Stomach (tissue), 19 donors: Measurements from ENCODE around the gene COX14. TPM values are rescaled to one million over a fixed set of nuclear protein-coding genes. Genes with fewer than 3 reads are reported as not detected.
A peak's percentile ranks its signal among the peaks of the same experiment; 100 is the strongest.

Source experiments
- DNase-seq, 2 donors: peaks; one replicate each; pipeline versions ENCODE4 v3.0.0 to v3.0.0-alpha.2; 2013 to 2019
- H3K27ac ChIP-seq, 5 donors: fragments of 200-600 bp in 4 of 5; sonication (generic) in 4 of 5; one replicate each; pipeline ENCODE4 v1.5.1; 2013 to 2019; ENCODE audit warnings: mild to moderate bottlenecking in 1 of 5, moderate library complexity in 1 of 5
- H3K27me3 ChIP-seq, 3 donors: fragments of 200-600 bp; sonication (generic); one replicate each; pipeline ENCODE4 v1.5.1; 2017 to 2019; ENCODE audit warnings: mixed run types in 1 of 3
- H3K36me3 ChIP-seq, 4 donors: fragments of 200-600 bp; sonication (generic); 1 replicate in 3 of 4; 2 replicates in 1 of 4; pipeline ENCODE4 v1.5.1; 2016 to 2019
- H3K4me1 ChIP-seq, 4 donors: fragments of 200-600 bp; sonication (generic); one replicate each; pipeline ENCODE4 v1.5.1; 2016 to 2019
- H3K4me3 ChIP-seq, 4 donors: fragments of 200-600 bp; sonication (generic) in 3 of 4; one replicate each; pipeline ENCODE4 v1.5.1; 2016 to 2019; ENCODE audit warnings: mild to moderate bottlenecking in 1 of 4
- H3K9me3 ChIP-seq, 4 donors: fragments of 200-600 bp; sonication (generic); one replicate each; pipeline ENCODE4 v1.5.1; 2016 to 2019
- EP300 ChIP-seq: sonication (generic); formaldehyde crosslinking; IDR thresholded peaks from one replicate; pipeline ENCODE4 v1.6.1; 2017; ENCODE audit warnings: antibody characterized with exemption
- POLR2A ChIP-seq, 4 donors: fragments of 450-650 bp; IDR thresholded peaks; one replicate each; pipeline ENCODE4 v1.6.1; 2016; ENCODE audit warnings: antibody characterized with exemption in 4 of 4, control low read depth in 2 of 4, mild to moderate bottlenecking in 1 of 4, moderate library complexity in 1 of 4
- POLR2AphosphoS5 ChIP-seq, 3 donors: sonication (generic); formaldehyde crosslinking; IDR thresholded peaks; one replicate each; pipeline ENCODE4 v1.6.1; 2016; ENCODE audit warnings: antibody characterized with exemption in 3 of 3
- WGBS, 5 donors: extraction: QIAGEN DNeasy Blood & Tissue Kit in 3 of 5; methylation state at CpG; one replicate each; pipeline versions ENCODE4 v1.1.5 to v1.1.7; 2013 to 2018; 5-methylcytosine and 5-hydroxymethylcytosine counted together
- intact Hi-C: fragments of 100-400 bp; cut with DNase I; formaldehyde crosslinking; loops from one replicate; pipeline ENCODE4 v1.15.1; 2023; ENCODE audit warnings: low total_unique reads
- long read RNA-seq, 10 donors: transcript quantifications; one replicate each; lab custom pipeline, GENCODE V29; 2026
- polyA plus RNA-seq, 3 donors: library from polyadenylated mRNA; stranded (reverse); fragments of 200-250 nt; gene quantifications; one replicate each; pipeline ENCODE4 v1.2.3, GENCODE V29; 2013
- total RNA-seq, 5 donors: library from RNA; depleted of rRNA; stranded (reverse); fragments of >200 nt; gene quantifications; one replicate each; pipeline versions ENCODE4 v1.1.0 to v1.2.3, GENCODE V29; 2014 to 2016
- TF ChIP-seq, protein P1 (sequence below), 7 experiments: fragments of 450-650 bp in 4 of 7; fragments of 200-600 bp in 3 of 7; sonication (generic) in 3 of 7; IDR thresholded peaks; one replicate each; pipeline ENCODE4 v1.5.1; 2016 to 2019; ENCODE audit warnings: antibody characterized with exemption in 7 of 7, control low read depth in 2 of 7, mild to moderate bottlenecking in 1 of 7
- donor health status: healthy with polysubstance abuse.
- donor health status: Bipolar disorder and iron deficiency.
- donor health status: healthy.

Gene COX14
- 10 to 100 TPM in 4 of 5 donors, 1 to 10 TPM in 1; 9.8 to 96.3 (median 31.8) TPM for total RNA-seq
- 100 to 1,000 TPM in 2 of 3 donors, 10 to 100 TPM in 1; 93.8 to 153 (median 148) TPM for polyA plus RNA-seq
- long read RNA-seq, donor 1, transcript COX14-203 (2 exons, 739 nt) = major isoform, 19 of 19 reads
- long read RNA-seq, donor 1, partial matches to known transcripts = 0 of 19 reads
- long read RNA-seq, donor 1, other reads (novel, unspliced or antisense) = 0 of 19 reads
- long read RNA-seq, donor 2, transcript COX14-203 (2 exons, 739 nt) = major isoform, 21 of 23 reads
- long read RNA-seq, donor 2, partial matches to known transcripts = 0 of 23 reads
- long read RNA-seq, donor 2, other reads (novel, unspliced or antisense) = 0 of 23 reads
- long read RNA-seq, donor 3, transcript COX14-203 (2 exons, 739 nt) = major isoform, 25 of 25 reads
- long read RNA-seq, donor 3, partial matches to known transcripts = 0 of 25 reads
- long read RNA-seq, donor 3, other reads (novel, unspliced or antisense) = 0 of 25 reads
- long read RNA-seq, donor 4, partial matches to known transcripts = 0 of 3 reads
- long read RNA-seq, donor 4, other reads (novel, unspliced or antisense) = 0 of 3 reads
- long read RNA-seq, donor 5, transcript COX14-203 (2 exons, 739 nt) = major isoform, 31 of 34 reads
- long read RNA-seq, donor 5, partial matches to known transcripts = 0 of 34 reads
- long read RNA-seq, donor 5, other reads (novel, unspliced or antisense) = 0 of 34 reads
- long read RNA-seq, donor 6, transcript COX14-204 (3 exons, 580 nt) = minor isoform, 5 of 118 reads
- long read RNA-seq, donor 6, transcript COX14-203 (2 exons, 739 nt) = major isoform, 91 of 118 reads
- long read RNA-seq, donor 6, partial matches to known transcripts = 21 of 118 reads
- long read RNA-seq, donor 6, other reads (novel, unspliced or antisense) = 0 of 118 reads
- long read RNA-seq, donor 7, transcript COX14-203 (2 exons, 739 nt) = major isoform, 36 of 45 reads
- long read RNA-seq, donor 7, partial matches to known transcripts = 9 of 45 reads
- long read RNA-seq, donor 7, other reads (novel, unspliced or antisense) = 0 of 45 reads
- long read RNA-seq, donor 8, transcript COX14-203 (2 exons, 739 nt) = major isoform, 42 of 42 reads
- long read RNA-seq, donor 8, partial matches to known transcripts = 0 of 42 reads
- long read RNA-seq, donor 8, other reads (novel, unspliced or antisense) = 0 of 42 reads
- long read RNA-seq, donor 9, transcript COX14-203 (2 exons, 739 nt) = major isoform, 37 of 37 reads
- long read RNA-seq, donor 9, partial matches to known transcripts = 0 of 37 reads
- long read RNA-seq, donor 9, other reads (novel, unspliced or antisense) = 0 of 37 reads
- long read RNA-seq, donor 10, transcript COX14-203 (2 exons, 739 nt) = major isoform, 19 of 19 reads
- long read RNA-seq, donor 10, partial matches to known transcripts = 0 of 19 reads
- long read RNA-seq, donor 10, other reads (novel, unspliced or antisense) = 0 of 19 reads

DNA sequence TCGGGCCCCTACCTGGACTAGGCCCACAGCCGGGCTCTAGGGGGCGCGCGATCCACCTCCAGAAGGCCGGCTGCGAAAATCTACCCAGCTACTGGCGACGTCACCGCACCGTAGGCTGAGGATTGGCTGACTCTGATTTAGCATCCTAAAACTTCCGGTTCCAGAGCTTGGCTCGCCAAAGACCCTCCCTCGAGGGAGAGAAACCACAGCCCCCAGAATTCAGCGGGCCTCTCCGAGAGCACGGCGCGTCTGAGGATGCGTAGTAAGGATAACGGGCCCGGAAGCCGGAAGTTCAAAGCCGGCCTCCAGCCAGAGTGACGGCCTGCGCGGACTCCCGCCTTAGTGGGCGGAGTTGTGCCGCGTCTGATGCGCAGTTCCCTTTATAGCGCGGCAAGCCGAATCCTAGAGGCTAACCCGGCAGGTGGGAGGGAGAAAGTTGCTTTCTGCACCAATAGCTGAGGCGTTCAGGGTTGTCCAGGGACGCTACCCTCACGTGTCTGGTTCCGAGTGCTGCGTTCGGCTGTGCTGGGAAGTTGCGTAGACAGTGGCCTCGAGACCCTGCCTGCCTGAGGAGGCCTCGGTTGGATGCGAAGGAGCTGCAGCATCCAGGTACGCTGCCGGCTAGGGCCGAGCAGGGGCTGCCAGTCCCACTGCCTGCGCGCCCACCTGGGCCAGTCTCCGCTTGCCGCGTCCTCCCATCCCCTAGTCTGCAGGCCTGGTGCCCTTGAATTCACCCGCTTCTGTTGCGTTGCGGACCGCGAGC, at the start of gene COX14:
Gene COX14, plus strand, starts transcription at position 544 of the 763 bp plus-strand sequence. CDS start 7,808 bp downstream, outside the sequence.
- peak within 1 kb of the TSS; percentile 65 to 89 (median 84) for H3K4me3 ChIP-seq
- H3K36me3 ChIP-seq = peaks cover 6 to 21% (median 15%) of the 10 kb centered on the region in 4 donors
- peak within 1 kb of the TSS; percentile 94 to 99 (median 97) for H3K27ac ChIP-seq
- intact Hi-C loops = no loop called here
- H3K4me1 ChIP-seq = peaks cover 37 to 66% (median 54%) of the 10 kb centered on the region in 4 donors
- 0% methylated on average over 41 to 59 of the region's 59 CpGs for WGBS, 5 donors
- H3K9me3 ChIP-seq = no peaks in the 10 kb centered on the region
- H3K27me3 ChIP-seq = no peaks in the 10 kb centered on the region
- TF ChIP-seq, protein P1, sequence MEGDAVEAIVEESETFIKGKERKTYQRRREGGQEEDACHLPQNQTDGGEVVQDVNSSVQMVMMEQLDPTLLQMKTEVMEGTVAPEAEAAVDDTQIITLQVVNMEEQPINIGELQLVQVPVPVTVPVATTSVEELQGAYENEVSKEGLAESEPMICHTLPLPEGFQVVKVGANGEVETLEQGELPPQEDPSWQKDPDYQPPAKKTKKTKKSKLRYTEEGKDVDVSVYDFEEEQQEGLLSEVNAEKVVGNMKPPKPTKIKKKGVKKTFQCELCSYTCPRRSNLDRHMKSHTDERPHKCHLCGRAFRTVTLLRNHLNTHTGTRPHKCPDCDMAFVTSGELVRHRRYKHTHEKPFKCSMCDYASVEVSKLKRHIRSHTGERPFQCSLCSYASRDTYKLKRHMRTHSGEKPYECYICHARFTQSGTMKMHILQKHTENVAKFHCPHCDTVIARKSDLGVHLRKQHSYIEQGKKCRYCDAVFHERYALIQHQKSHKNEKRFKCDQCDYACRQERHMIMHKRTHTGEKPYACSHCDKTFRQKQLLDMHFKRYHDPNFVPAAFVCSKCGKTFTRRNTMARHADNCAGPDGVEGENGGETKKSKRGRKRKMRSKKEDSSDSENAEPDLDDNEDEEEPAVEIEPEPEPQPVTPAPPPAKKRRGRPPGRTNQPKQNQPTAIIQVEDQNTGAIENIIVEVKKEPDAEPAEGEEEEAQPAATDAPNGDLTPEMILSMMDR (IDR thresholded peaks at IDR 0.05) = peak in 4 of 7 experiments; percentile 83 to 95 (median 92)
- TF ChIP-seq POLR2A (IDR thresholded peaks at IDR 0.05) (peak in 2 of 4 donors; percentile 78 to 90), EP300 (peak; percentile 71), POLR2AphosphoS5 (IDR thresholded peaks at IDR 0.05) (peak; percentile 98 to 99 (median 99))
- DNase-seq = peak; percentile 99 to 100

DNA sequence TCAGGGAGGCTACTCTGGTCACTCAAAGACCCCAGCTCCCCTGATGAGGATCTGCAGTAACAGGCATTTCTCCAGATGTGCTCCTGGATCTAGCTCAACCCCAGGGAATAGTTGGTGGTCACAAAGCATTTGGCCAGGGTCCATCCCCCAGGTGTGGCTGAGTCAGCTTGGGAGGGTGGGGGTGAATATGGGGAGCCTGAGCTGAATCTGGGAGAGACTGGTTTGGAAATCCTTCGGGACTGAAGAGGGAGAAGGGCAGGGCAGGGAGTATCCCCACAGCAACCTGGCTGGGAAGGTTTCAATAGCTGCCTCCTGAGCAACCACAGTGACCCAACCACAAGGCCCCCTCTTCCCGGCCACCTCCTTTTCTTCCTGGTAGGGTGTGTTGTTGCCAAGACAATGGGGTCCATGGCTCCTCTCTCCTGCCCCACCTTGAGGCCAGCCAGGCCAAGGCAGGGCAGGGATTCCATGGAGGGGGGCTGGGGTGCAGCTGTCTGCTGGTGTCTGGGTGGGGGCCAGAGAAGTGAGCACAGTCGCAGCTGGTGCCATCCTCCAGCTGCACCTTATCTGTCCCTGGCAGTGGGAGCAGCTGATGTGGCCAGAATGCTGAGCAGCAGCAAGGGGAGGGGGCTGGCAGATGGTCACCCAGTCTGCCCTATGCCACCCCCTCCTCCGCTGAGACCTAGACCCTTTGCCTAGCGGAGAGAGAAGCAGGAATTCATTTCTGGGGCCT, 49.1 kb upstream of the COX14 start:
- peak in 1 of 2 donors; percentile 17 for DNase-seq
- Histone ChIP-seq H3K4me1 (peaks cover 3 to 15% (median 12%) of the 10 kb centered on the region in 4 donors), H3K9me3 (no peaks in the 10 kb centered on the region), H3K27ac (no peak overlapping the region), H3K36me3 (no peaks in the 10 kb centered on the region), H3K27me3 (peaks cover 0 to 9% (median 0%) of the 10 kb centered on the region in 3 donors), H3K4me3 (no peak overlapping the region)
- intact Hi-C loops = no loop called here
- TF ChIP-seq EP300 (no peak), POLR2AphosphoS5 (IDR thresholded peaks at IDR 0.05) (no peak)
- 77 to 86% (median 84%) methylated on average over 3 to 5 of the region's 5 CpGs for WGBS, 5 donors

DNA sequence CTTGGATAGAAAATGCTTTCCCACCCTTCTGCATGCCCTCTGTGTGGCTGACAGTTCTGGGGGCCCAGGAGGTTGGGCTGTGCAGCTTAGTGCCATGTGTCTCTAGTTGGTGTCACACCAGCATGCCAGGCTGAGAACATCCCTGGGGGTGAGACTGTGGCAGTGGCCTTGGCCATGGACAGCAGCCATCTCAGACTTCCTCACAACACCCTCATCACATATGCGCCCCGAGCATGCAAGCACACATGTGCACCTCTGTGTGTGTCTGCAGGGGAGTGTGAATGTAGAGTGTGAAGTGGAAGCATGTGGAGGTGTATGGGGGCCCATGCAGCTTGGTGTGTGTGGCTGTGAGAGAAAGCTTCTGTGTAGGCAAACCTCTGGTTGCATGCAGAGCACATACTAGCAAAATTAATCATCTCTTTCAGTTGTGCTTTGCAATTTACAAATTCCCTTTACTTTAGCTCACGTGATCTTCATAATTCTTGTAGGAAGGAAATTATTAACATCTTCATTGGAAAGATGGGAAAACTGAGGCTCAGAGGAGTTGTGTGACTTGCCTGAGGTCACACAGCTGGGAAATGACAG, 46.2 kb upstream of the COX14 start:
- H3K4me1 ChIP-seq = peaks cover 0 to 14% (median 14%) of the 10 kb centered on the region in 4 donors
- no peaks in the 10 kb centered on the region for H3K36me3 ChIP-seq
- 86 to 89% (median 87%) methylated on average over 3 of the region's 3 CpGs for WGBS, 5 donors
- no peak for DNase-seq
- H3K27ac ChIP-seq = peak overlapping the region in 2 of 5 donors; percentile 29 to 31
- TF ChIP-seq POLR2AphosphoS5 (IDR thresholded peaks at IDR 0.05) (no peak), POLR2A (IDR thresholded peaks at IDR 0.05) (no peak), EP300 (no peak)
- TF ChIP-seq, protein P1 (IDR thresholded peaks at IDR 0.05) = no peak
- no peak overlapping the region for H3K4me3 ChIP-seq
- H3K27me3 ChIP-seq = no peaks in the 10 kb centered on the region
- no peaks in the 10 kb centered on the region for H3K9me3 ChIP-seq
- intact Hi-C loops = no loop called here
